Neural crest cell (in vitro differentiated cells): ENCODE results near the gene NRXN3. TPM values are rescaled to one million over a fixed set of nuclear protein-coding genes. Genes with fewer than 3 reads are reported as not detected.

Experiments
- DNase-seq: peaks from one replicate; pipeline ENCODE4 v3.0.0; 2021; ENCODE audit warnings: low read depth, mixed read lengths, low spot score
- H3K27ac Mint-ChIP-seq: one replicate; pipeline ENCODE4 v1.8.0; 2021; ENCODE audit warnings: mild to moderate bottlenecking, mixed read lengths; ENCODE audit not compliant: unreplicated experiment
- H3K27me3 Mint-ChIP-seq: 2 replicates; pipeline ENCODE4 v1.8.0; 2021; ENCODE audit warnings: low read depth, mild to moderate bottlenecking, mixed read lengths
- H3K36me3 Mint-ChIP-seq: 2 replicates; pipeline ENCODE4 v1.8.0; 2021; ENCODE audit warnings: low read depth, mild to moderate bottlenecking, mixed read lengths
- H3K4me1 Mint-ChIP-seq: 2 replicates; pipeline ENCODE4 v1.8.0; 2021; ENCODE audit warnings: mixed read lengths
- H3K4me3 Mint-ChIP-seq: one replicate; pipeline ENCODE4 v1.8.0; 2021; ENCODE audit warnings: mild to moderate bottlenecking, mixed read lengths
- H3K9me3 Mint-ChIP-seq: 2 replicates; pipeline ENCODE4 v1.8.0; 2021; ENCODE audit warnings: mixed read lengths
- CTCF ChIP-seq: fragments of 200-600 bp; sonication (generic); conservative IDR thresholded peaks from 2 replicates; pipeline ENCODE4 v1.5.0; 2021; ENCODE audit warnings: antibody characterized with exemption, mild to moderate bottlenecking
- total RNA-seq: library from RNA; stranded (reverse); gene quantifications from 2 replicates; pipeline ENCODE4 v1.2.1, GENCODE V29; 2021

NRXN3 gene
- total RNA-seq, 1 donor from 2014 or later, result 2.5 TPM

GRCh38 chr14:78156196-78156595 is 14.0 kb upstream of the NRXN3 start:
- Mint-ChIP-seq H3K27ac (no peak overlapping the region), H3K27me3 (peaks cover 41% of the 10 kb centered on the region)

GRCh38 chr14:78157494-78158437 is 12.4 kb upstream of the NRXN3 start:
- Mint-ChIP-seq H3K27me3 (peaks cover 51% of the 10 kb centered on the region), H3K9me3 (no peaks in the 10 kb centered on the region), H3K36me3 (no peaks in the 10 kb centered on the region), H3K4me1 (no peaks in the 10 kb centered on the region), H3K4me3 (no peak overlapping the region), H3K27ac (no peak overlapping the region)
- no peak for TF ChIP-seq CTCF
- peak; percentile 40 for DNase-seq

More at GRCh38 chr14:78156196-78156595, 14.0 kb upstream of the NRXN3 start:
- no peak for TF ChIP-seq CTCF
- Mint-ChIP-seq H3K4me1 (no peaks in the 10 kb centered on the region), H3K4me3 (no peak overlapping the region), H3K9me3 (no peaks in the 10 kb centered on the region), H3K36me3 (no peaks in the 10 kb centered on the region)
- DNase-seq, result no peak

GRCh38 chr14:78162202-78162601 is 8.0 kb upstream of the NRXN3 start:
- Mint-ChIP-seq H3K27ac (no peak overlapping the region), H3K9me3 (no peaks in the 10 kb centered on the region), H3K4me1 (no peaks in the 10 kb centered on the region), H3K36me3 (no peaks in the 10 kb centered on the region), H3K4me3 (no peak overlapping the region), H3K27me3 (peaks cover 62% of the 10 kb centered on the region)
- no peak for DNase-seq
- TF ChIP-seq CTCF, result no peak

GRCh38 chr14:78164226-78164853 is 5.8 kb upstream of the NRXN3 start:
- no peaks in the 10 kb centered on the region for H3K9me3 Mint-ChIP-seq
- no peak overlapping the region for H3K27ac Mint-ChIP-seq
- TF ChIP-seq CTCF, result peak; percentile 66
- no peaks in the 10 kb centered on the region for H3K36me3 Mint-ChIP-seq
- H3K27me3 Mint-ChIP-seq, result peaks cover 58% of the 10 kb centered on the region
- H3K4me3 Mint-ChIP-seq, result no peak overlapping the region
- no peaks in the 10 kb centered on the region for H3K4me1 Mint-ChIP-seq
- DNase-seq, result peak; percentile 51

- Mint-ChIP-seq H3K4me3 (no peak overlapping the region), H3K27me3 (peaks cover 56% of the 10 kb centered on the region), H3K27ac (no peak overlapping the region), H3K4me1 (peaks cover 6% of the 10 kb centered on the region), H3K36me3 (no peaks in the 10 kb centered on the region), H3K9me3 (no peaks in the 10 kb centered on the region)
- DNase-seq, result no peak
- TF ChIP-seq CTCF, result no peak
These were observed 2.3 kb downstream of the NRXN3 start for GRCh38 chr14:78172428-78172827.
